Cardiac fibroblast (primary cell): ENCODE data around the gene NRAP.

ENCODE experiments used
- DNase-seq, 2 donors: peaks; one replicate each; pipeline versions ENCODE4 v3.0.0 to v3.0.0-alpha.2; 2010; ENCODE audit warnings: low read depth in 2 of 2
- H3K4me3 ChIP-seq, 2 donors: replicated peaks in 1 of 2; 1 replicate in 1 of 2; 2 replicates in 1 of 2; pipeline ENCODE4 v1.5.1; 2011; ENCODE audit warnings: low read depth in 2 of 2, low read length in 2 of 2, mild to moderate bottlenecking in 2 of 2, moderate library complexity in 1 of 2
- CTCF ChIP-seq: IDR thresholded peaks from one replicate; pipeline ENCODE4 v1.5.1; 2011; ENCODE audit warnings: low read depth, mild to moderate bottlenecking, low read length, inconsistent platforms

The NRAP gene

GRCh38 chr10:113663908-113664307 lies at the start of gene NRAP:
TSS of gene NRAP (minus strand) at chr10:113664041. CDS start at chr10:113663882, 159 bp downstream.
- no peak within 1 kb of the TSS for H3K4me3 ChIP-seq
- DNase-seq = no peak
- TF ChIP-seq CTCF = no peak

GRCh38 chr10:113713640-113713982 lies 49.8 kb upstream of the NRAP start:
- no peak for TF ChIP-seq CTCF
- no peak overlapping the region for H3K4me3 ChIP-seq
- DNase-seq = no peak

GRCh38 chr10:113712755-113713639 lies 49.2 kb upstream of the NRAP start:
- no peak for DNase-seq
- no peak overlapping the region for H3K4me3 ChIP-seq
- no peak for TF ChIP-seq CTCF

- TF ChIP-seq CTCF = no peak
- DNase-seq = no peak
- H3K4me3 ChIP-seq = no peak overlapping the region
These were observed 48.2 kb upstream of the NRAP start for GRCh38 chr10:113712024-113712423.

- DNase-seq = no peak
- no peak for TF ChIP-seq CTCF
- no peak overlapping the region for H3K4me3 ChIP-seq
These were observed 47.3 kb upstream of the NRAP start for GRCh38 chr10:113711142-113711541.

- H3K4me3 ChIP-seq = no peak overlapping the region
- peak; percentile 62 to 78 for DNase-seq
- TF ChIP-seq CTCF = no peak
These were observed 45.5 kb upstream of the NRAP start for GRCh38 chr10:113709221-113709838.
